ENCODE data around the gene HEBP1.

Gene HEBP1

GRCh38 chr12:13023811-13024530 lies 23.9 kb upstream of the HEBP1 start:
- FAIRE-seq: no peak
- no peak for DNase-seq (ENCODE audit: insufficient read length, low spot score)
- TF ChIP-seq, protein P1, sequence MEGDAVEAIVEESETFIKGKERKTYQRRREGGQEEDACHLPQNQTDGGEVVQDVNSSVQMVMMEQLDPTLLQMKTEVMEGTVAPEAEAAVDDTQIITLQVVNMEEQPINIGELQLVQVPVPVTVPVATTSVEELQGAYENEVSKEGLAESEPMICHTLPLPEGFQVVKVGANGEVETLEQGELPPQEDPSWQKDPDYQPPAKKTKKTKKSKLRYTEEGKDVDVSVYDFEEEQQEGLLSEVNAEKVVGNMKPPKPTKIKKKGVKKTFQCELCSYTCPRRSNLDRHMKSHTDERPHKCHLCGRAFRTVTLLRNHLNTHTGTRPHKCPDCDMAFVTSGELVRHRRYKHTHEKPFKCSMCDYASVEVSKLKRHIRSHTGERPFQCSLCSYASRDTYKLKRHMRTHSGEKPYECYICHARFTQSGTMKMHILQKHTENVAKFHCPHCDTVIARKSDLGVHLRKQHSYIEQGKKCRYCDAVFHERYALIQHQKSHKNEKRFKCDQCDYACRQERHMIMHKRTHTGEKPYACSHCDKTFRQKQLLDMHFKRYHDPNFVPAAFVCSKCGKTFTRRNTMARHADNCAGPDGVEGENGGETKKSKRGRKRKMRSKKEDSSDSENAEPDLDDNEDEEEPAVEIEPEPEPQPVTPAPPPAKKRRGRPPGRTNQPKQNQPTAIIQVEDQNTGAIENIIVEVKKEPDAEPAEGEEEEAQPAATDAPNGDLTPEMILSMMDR (IDR thresholded peaks at IDR 0.05; ENCODE audit: insufficient read depth, missing control alignments): peak; percentile 74

- FAIRE-seq (peak; percentile 95), DNase-seq (ENCODE audit: insufficient read length, low spot score) (no peak)
- TF ChIP-seq, protein P1 (IDR thresholded peaks at IDR 0.05; ENCODE audit: insufficient read depth, missing control alignments): peak; percentile 31
Measured at GRCh38 chr12:13022851-13023271, 22.8 kb upstream of the HEBP1 start.

DNA sequence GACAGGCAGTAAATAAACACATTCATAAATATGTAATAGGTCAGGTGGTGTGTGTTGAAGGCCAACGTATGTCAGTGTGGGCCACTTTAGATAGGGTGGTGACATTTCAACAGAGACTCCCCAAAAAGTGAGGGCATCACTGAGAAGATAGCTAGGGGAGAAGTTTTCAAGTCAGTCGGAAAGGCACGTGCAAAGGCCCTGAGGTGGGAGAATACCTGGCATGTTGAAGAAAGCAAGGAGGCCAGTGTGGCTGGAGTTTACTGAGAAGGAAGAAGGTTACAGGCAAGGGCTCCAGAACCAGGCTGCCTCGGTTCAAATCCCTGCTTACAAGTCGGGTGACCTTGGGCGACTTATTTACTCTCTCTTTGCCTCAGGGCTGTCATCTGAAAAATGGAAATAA lies 11.0 kb upstream of the HEBP1 start:
- TF ChIP-seq, protein P1 (IDR thresholded peaks at IDR 0.05; ENCODE audit: insufficient read depth, missing control alignments): no peak
- DNase-seq (ENCODE audit: insufficient read length, low spot score) (no peak), FAIRE-seq (no peak)

DNA sequence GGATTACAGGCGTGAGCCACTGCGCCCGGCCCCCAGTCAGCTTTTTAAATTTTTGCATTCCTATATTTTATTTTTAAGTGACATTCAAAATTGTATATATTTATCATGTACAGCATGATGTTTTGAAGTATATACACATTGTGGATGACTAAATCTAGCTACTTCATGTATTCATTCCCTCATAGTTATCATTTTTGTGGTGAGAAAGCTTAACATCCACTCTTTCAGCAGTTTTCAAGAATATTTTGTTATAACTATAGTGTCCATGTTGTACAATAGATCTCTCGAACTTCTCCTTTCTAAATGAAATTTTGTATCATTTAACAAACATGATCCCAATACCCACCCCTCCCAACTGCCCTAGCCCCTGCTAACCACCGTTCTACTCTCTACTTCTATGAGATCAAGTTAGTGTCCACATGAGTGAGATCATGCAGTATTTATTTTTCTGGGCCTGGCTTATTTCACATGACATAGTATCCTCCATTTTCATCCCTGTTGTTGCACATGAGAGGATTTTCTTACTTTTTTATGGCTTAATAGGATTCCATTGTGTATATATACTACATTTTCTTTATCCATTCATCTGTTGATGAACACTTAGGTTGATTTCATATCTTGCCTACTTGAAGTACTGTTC lies 8.8 kb upstream of the HEBP1 start:
- TF ChIP-seq, protein P1 (IDR thresholded peaks at IDR 0.05; ENCODE audit: insufficient read depth, missing control alignments): no peak
- no peak for FAIRE-seq

GRCh38 chr12:13007496-13008233 lies 7.6 kb upstream of the HEBP1 start:
- TF ChIP-seq, protein P1 (IDR thresholded peaks at IDR 0.05; ENCODE audit: insufficient read depth, missing control alignments): no peak
- DNase-seq (ENCODE audit: insufficient read length, low spot score) (no peak), FAIRE-seq (no peak)

More for the DNA sequence above, 8.8 kb upstream of the HEBP1 start:
- DNase-seq (ENCODE audit: insufficient read length, low spot score): no peak

- TF ChIP-seq, protein P1 (IDR thresholded peaks at IDR 0.05; ENCODE audit: insufficient read depth, missing control alignments): no peak
- FAIRE-seq (no peak), DNase-seq (ENCODE audit: insufficient read length, low spot score) (no peak)
Measured at GRCh38 chr12:13005649-13006048, 5.6 kb upstream of the HEBP1 start.

All from D721Med (cell line).